Esophagus (tissue), 2 donors: ENCODE measurements around the gene TMEM147. TPM values are rescaled to one million over a fixed set of nuclear protein-coding genes. Genes with fewer than 3 reads are reported as not detected.

Experiments used
- H3K27ac ChIP-seq, 2 donors: one replicate each; pipeline ENCODE4 v1.5.1; 2013; ENCODE audit warnings: low read depth in 2 of 2, mild to moderate bottlenecking in 2 of 2, inconsistent platforms in 1 of 2, low read length in 1 of 2, moderate library complexity in 1 of 2
- H3K27me3 ChIP-seq, 2 donors: one replicate each; pipeline ENCODE4 v1.6.1; 2013; ENCODE audit warnings: low read length in 2 of 2, control low read depth in 1 of 2, mild to moderate bottlenecking in 1 of 2; ENCODE audit not compliant: insufficient read depth in 2 of 2, control insufficient read depth in 1 of 2
- H3K36me3 ChIP-seq, 2 donors: one replicate each; pipeline ENCODE4 v1.6.1; 2013; ENCODE audit warnings: low read length in 1 of 2; ENCODE audit not compliant: control insufficient read depth in 2 of 2, insufficient read depth in 2 of 2
- H3K4me1 ChIP-seq, 2 donors: one replicate each; pipeline ENCODE4 v1.6.1; 2013; ENCODE audit warnings: low read length in 1 of 2; ENCODE audit not compliant: control insufficient read depth in 2 of 2, insufficient read depth in 2 of 2
- H3K4me3 ChIP-seq, 2 donors: one replicate each; pipeline ENCODE4 v1.5.1; 2013; ENCODE audit warnings: low read length in 2 of 2, mild to moderate bottlenecking in 2 of 2, low read depth in 1 of 2, moderate library complexity in 1 of 2
- H3K9me3 ChIP-seq, 2 donors: one replicate each; pipeline ENCODE4 v1.6.1; 2013; ENCODE audit warnings: mild to moderate bottlenecking in 2 of 2, low read depth in 1 of 2, low read length in 1 of 2, moderate library complexity in 1 of 2; ENCODE audit not compliant: control insufficient read depth in 2 of 2, insufficient read depth in 1 of 2
- WGBS, 2 donors: extraction: QIAGEN DNeasy Blood & Tissue Kit; methylation state at CpG; one replicate each; pipeline ENCODE4 v1.1.7; 2013; 5-methylcytosine and 5-hydroxymethylcytosine counted together
- polyA plus RNA-seq, 2 donors: library from polyadenylated mRNA; stranded (reverse); fragments of 200-250 nt; gene quantifications; one replicate each; pipeline ENCODE4 v1.2.3, GENCODE V29; 2013
- donor health status: healthy with polysubstance abuse.
- donor health status: Bipolar disorder and iron deficiency.

Gene TMEM147
- polyA plus RNA-seq, 2 donors = 61.7 to 145 TPM

GRCh38 chr19:35508129-35508528 is 37.3 kb upstream of the TMEM147 start:
- Histone ChIP-seq H3K4me3 (no peak overlapping the region), H3K36me3 (peaks cover 0 to 6% of the 10 kb centered on the region in 2 donors), H3K27me3 (no peaks in the 10 kb centered on the region), H3K9me3 (no peaks in the 10 kb centered on the region), H3K4me1 (peaks cover 0 to 17% of the 10 kb centered on the region in 2 donors), H3K27ac (no peak overlapping the region)
- WGBS, 2 donors = 87 to 90% methylated on average over 3 of the region's 3 CpGs

GRCh38 chr19:35509018-35509652 is 36.3 kb upstream of the TMEM147 start:
- WGBS, 2 donors = 18% methylated on average over 12 of the region's 12 CpGs
- H3K27ac ChIP-seq = peak overlapping the region; percentile 77 to 92
- H3K4me3 ChIP-seq = peak overlapping the region in 1 of 2 donors; percentile 49
- peaks cover 0 to 21% of the 10 kb centered on the region in 2 donors for H3K4me1 ChIP-seq
- no peaks in the 10 kb centered on the region for H3K27me3 ChIP-seq
- H3K36me3 ChIP-seq = peaks cover 0 to 6% of the 10 kb centered on the region in 2 donors
- H3K9me3 ChIP-seq = peaks cover 0 to under 1% of the 10 kb centered on the region in 2 donors

- 1% methylated on average over 39 of the region's 39 CpGs for WGBS, 2 donors
- peak overlapping the region; percentile 77 to 92 for H3K27ac ChIP-seq
- H3K4me3 ChIP-seq = peak overlapping the region; percentile 36 to 49
- H3K36me3 ChIP-seq = peaks cover 0 to 5% of the 10 kb centered on the region in 2 donors
- peaks cover 0 to 21% of the 10 kb centered on the region in 2 donors for H3K4me1 ChIP-seq
- H3K27me3 ChIP-seq = no peaks in the 10 kb centered on the region
- H3K9me3 ChIP-seq = peaks cover 0 to 3% of the 10 kb centered on the region in 2 donors
These were observed 35.4 kb upstream of the TMEM147 start for GRCh38 chr19:35509861-35510625.

- Histone ChIP-seq H3K27me3 (no peaks in the 10 kb centered on the region), H3K4me1 (peaks cover 0 to 21% of the 10 kb centered on the region in 2 donors), H3K36me3 (no peaks in the 10 kb centered on the region), H3K4me3 (peak overlapping the region; percentile 36 to 49), H3K9me3 (peaks cover 0 to 3% of the 10 kb centered on the region in 2 donors), H3K27ac (peak overlapping the region; percentile 52 to 92)
- WGBS, 2 donors = 7 to 8% methylated on average over 15 of the region's 15 CpGs
These were observed 34.8 kb upstream of the TMEM147 start for GRCh38 chr19:35510626-35510964.

GRCh38 chr19:35511337-35511736 is 34.1 kb upstream of the TMEM147 start:
- Histone ChIP-seq H3K27me3 (no peaks in the 10 kb centered on the region), H3K36me3 (no peaks in the 10 kb centered on the region), H3K9me3 (peaks cover 0 to 3% of the 10 kb centered on the region in 2 donors), H3K4me3 (no peak overlapping the region), H3K4me1 (peaks cover 0 to 21% of the 10 kb centered on the region in 2 donors), H3K27ac (no peak overlapping the region)
- WGBS, 2 donors = 68 to 76% methylated on average over 5 to 7 of the region's 7 CpGs

- Histone ChIP-seq H3K9me3 (peaks cover 0 to 3% of the 10 kb centered on the region in 2 donors), H3K27me3 (no peaks in the 10 kb centered on the region), H3K4me1 (peaks cover 0 to 21% of the 10 kb centered on the region in 2 donors), H3K4me3 (peak overlapping the region in 1 of 2 donors; percentile 14), H3K36me3 (no peaks in the 10 kb centered on the region), H3K27ac (peak overlapping the region in 1 of 2 donors; percentile 27)
- WGBS, 2 donors = 76 to 81% methylated on average over 15 of the region's 15 CpGs
These were observed 32.4 kb upstream of the TMEM147 start for GRCh38 chr19:35512831-35513627.

- Histone ChIP-seq H3K27me3 (no peaks in the 10 kb centered on the region), H3K9me3 (peaks cover 0 to 3% of the 10 kb centered on the region in 2 donors), H3K4me3 (peak within 1 kb of the TSS in 1 of 2 donors; percentile 14), H3K27ac (peak within 1 kb of the TSS; percentile 49 to 84), H3K36me3 (no peaks in the 10 kb centered on the region), H3K4me1 (peaks cover 0 to 21% of the 10 kb centered on the region in 2 donors)
- WGBS, 2 donors = 20 to 31% methylated on average over 12 to 15 of the region's 15 CpGs
These were observed 31.7 kb upstream of the TMEM147 start, which contains the start of gene DMKN for GRCh38 chr19:35513628-35514281. Gene DMKN, minus strand, starts transcription at chr19:35513649. Its CDS starts 174 bp downstream, at chr19:35513475.

GRCh38 chr19:35514282-35514809 is 31.1 kb upstream of the TMEM147 start:
- H3K4me1 ChIP-seq = peaks cover 0 to 21% of the 10 kb centered on the region in 2 donors
- H3K27me3 ChIP-seq = no peaks in the 10 kb centered on the region
- 19 to 20% methylated on average over 16 to 20 of the region's 20 CpGs for WGBS, 2 donors
- no peak overlapping the region for H3K4me3 ChIP-seq
- H3K27ac ChIP-seq = peak overlapping the region; percentile 49 to 84
- H3K9me3 ChIP-seq = peaks cover 0 to 3% of the 10 kb centered on the region in 2 donors
- no peaks in the 10 kb centered on the region for H3K36me3 ChIP-seq
